ENCODE results near the gene HMCN1. TPM values are rescaled to one million over a fixed set of nuclear protein-coding genes. Genes with fewer than 3 reads are reported as not detected.

HMCN1 gene
- total RNA-seq, 4 donors from 2014 or later = 9.2 to 15.1 (median 13.8) TPM

GRCh38 chr1:186195377-186195931 lies 461.3 kb downstream of the HMCN1 start:
- TF ChIP-seq CTCF (IDR thresholded peaks at IDR 0.05; ENCODE audit: low read depth) = no peak

DNA sequence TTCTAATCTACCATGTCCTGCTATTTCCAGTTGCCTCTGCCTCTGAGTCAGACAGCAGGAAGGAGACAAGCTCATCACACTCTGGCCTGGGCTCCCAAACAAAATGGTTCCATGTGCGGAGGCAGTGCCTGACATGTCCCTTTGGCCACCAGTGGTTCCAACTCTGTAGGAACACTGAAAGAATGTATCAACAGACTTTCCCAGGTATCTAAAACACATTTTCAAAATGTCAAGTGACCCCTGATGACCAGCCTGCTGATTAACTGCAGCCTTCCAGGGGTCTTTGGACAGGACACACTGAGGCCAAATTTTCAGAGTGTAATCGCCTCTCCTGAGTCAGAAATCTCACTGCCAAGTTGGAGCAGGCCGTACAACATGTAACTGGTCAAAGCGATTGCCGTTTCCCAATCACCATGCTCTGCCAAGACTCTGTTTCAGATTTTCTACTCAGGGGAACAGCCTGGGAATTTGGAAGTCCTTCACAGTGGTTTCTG lies 468.1 kb downstream of the HMCN1 start:
- no peak for TF ChIP-seq CTCF (IDR thresholded peaks at IDR 0.05; ENCODE audit: low read depth)

DNA sequence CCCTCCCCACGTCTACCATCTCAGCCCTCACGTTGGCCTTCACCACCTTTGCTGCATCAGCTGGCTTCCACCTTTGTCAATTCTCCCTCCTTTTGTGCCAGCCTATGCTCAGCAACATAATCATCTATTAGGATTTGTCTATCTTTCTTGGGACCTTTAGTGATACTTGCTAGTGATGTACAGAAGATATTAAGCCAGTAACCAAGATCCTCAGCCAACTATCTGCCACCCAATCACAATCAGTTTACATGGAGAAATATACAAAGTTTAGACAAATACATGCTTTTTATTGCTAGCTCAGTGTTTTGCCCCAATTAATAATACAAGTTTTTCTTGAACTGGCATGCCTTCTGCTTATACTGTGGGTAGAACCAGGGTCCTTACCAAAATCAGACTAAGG lies 468.6 kb downstream of the HMCN1 start:
- TF ChIP-seq CTCF (IDR thresholded peaks at IDR 0.05; ENCODE audit: low read depth) = no peak

- no peak for TF ChIP-seq CTCF (IDR thresholded peaks at IDR 0.05; ENCODE audit: low read depth)
Measured at GRCh38 chr1:186206048-186206570, 471.9 kb downstream of the HMCN1 start.

DNA sequence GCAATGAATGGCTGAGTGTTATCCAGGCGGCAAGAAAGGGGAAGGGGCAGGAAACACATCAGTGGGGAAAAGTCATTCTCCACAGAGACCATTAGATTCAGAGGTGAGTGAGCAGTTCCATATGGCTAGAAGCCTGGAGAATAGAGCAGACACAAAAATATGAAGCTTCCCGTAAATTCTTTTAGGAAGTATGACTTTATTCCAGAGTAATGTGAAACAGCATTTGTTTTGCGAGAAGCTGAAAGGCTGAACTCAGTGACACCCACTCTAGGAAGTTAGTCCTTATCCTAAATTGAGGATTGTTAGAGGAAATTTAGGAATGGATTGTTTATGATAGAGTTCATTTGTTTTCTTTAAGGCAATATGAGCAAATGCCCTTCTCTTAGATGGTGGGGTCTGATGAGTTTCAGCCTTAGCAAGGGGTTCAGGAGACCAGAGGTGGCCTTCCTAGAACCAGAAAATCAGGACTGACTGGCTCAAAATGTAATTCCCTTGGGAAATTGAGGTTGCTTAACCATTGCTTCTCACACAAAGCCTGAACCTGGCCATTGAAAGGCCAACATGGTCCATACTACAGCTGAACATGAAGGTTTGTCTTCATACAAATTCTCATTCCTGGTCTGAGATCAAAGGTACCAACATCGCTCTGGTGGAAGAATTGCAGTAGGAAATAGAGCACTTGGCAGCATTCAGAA lies 473.3 kb downstream of the HMCN1 start:
- no peak for TF ChIP-seq CTCF (IDR thresholded peaks at IDR 0.05; ENCODE audit: low read depth)

DNA sequence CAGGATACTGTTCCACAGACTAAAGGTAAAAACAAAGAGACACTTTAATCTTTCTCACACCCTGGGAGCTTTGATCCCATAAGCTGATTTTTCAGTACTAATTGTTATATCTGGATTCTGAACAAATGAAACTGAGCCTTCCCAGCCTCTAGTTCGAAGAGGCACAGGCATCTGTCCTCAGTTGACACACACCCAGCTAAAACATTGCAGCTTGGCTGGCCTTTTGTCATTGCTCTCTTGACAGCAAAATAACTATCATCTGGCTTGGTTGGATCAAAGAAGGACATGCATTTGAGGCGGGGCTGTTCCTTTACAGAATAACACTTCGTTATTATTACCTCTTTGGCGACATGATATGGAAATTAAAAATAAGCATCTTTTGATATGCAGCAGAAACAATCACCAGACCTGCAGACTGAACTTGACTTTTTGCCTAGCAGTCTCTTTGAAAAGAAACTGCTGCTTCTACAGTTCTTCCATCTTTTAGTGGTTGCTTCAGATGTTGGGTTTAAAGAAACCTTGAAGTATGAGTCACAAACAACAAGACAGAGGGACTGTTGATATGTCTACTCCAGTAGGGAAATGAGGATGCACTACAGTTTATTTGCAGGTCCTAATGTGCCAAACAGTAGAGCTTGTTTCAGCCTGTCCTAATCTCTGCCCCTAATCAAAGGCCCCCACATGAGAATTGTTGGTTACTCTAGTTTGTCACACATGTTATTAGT lies 474.4 kb downstream of the HMCN1 start:
- TF ChIP-seq CTCF (IDR thresholded peaks at IDR 0.05; ENCODE audit: low read depth) = no peak

GRCh38 chr1:186210258-186210657 lies 476.1 kb downstream of the HMCN1 start:
- no peak for TF ChIP-seq CTCF (IDR thresholded peaks at IDR 0.05; ENCODE audit: low read depth)
